GM19452 (cell line): Measurements from ENCODE around the gene TADA2B.

Experiments
- ATAC-seq: cut with Tn5 transposase; IDR thresholded peaks from one replicate; pipeline ENCODE4 v1.9.1; 2021; ENCODE audit not compliant: unreplicated experiment

Gene TADA2B

GRCh38 chr4:7055111-7055989 is 12.2 kb downstream of the TADA2B start:
- no peak for ATAC-seq

- no peak for ATAC-seq
Measured at GRCh38 chr4:7055990-7056325, 12.8 kb downstream of the TADA2B start.

GRCh38 chr4:7058792-7059191 is 15.6 kb downstream of the TADA2B start:
- peak; percentile 25 for ATAC-seq

- ATAC-seq: no peak
Measured at GRCh38 chr4:7059662-7060061, 16.5 kb downstream of the TADA2B start.

GRCh38 chr4:7060346-7061150 is 17.4 kb downstream of the TADA2B start:
- no peak for ATAC-seq

GRCh38 chr4:7061815-7062214 is 18.6 kb downstream of the TADA2B start:
- no peak for ATAC-seq

- no peak for ATAC-seq
Measured at GRCh38 chr4:7062816-7063215, 19.6 kb downstream of the TADA2B start.

GRCh38 chr4:7063362-7063761 is 20.2 kb downstream of the TADA2B start:
- no peak for ATAC-seq

- no peak for ATAC-seq
Measured at GRCh38 chr4:7066006-7066405, 22.8 kb downstream of the TADA2B start.

- ATAC-seq: no peak
Measured at GRCh38 chr4:7066493-7066892, 23.3 kb downstream of the TADA2B start.

GRCh38 chr4:7067126-7067451 is 23.9 kb downstream of the TADA2B start:
- ATAC-seq: no peak

GRCh38 chr4:7067452-7068278 is 24.5 kb downstream of the TADA2B start, which contains the start of gene GRPEL1:
TSS of gene GRPEL1 (minus strand) at chr4:7068064. CDS start at chr4:7068032, 32 bp downstream.
- ATAC-seq: peak; percentile 90

GRCh38 chr4:7068279-7068842 is 25.2 kb downstream of the TADA2B start:
- peak; percentile 16 for ATAC-seq

GRCh38 chr4:7068883-7069282 is 25.7 kb downstream of the TADA2B start:
- no peak for ATAC-seq

GRCh38 chr4:7070729-7071511 is 27.7 kb downstream of the TADA2B start:
- ATAC-seq: peak; percentile 33

GRCh38 chr4:7073059-7073458 is 29.9 kb downstream of the TADA2B start:
- no peak for ATAC-seq

GRCh38 chr4:7073526-7074390 is 30.6 kb downstream of the TADA2B start:
- ATAC-seq: no peak

- no peak for ATAC-seq
Measured at GRCh38 chr4:7074426-7074825, 31.3 kb downstream of the TADA2B start.

- ATAC-seq: no peak
Measured at GRCh38 chr4:7075962-7076695, 33.0 kb downstream of the TADA2B start.
